ENCODE measurements around the gene TNFRSF19. TPM values are rescaled to one million over a fixed set of nuclear protein-coding genes. Genes with fewer than 3 reads are reported as not detected.

Gene TNFRSF19
- total RNA-seq, 2 donors from 2014 or later: 21.2 to 74.1 TPM

- Histone ChIP-seq H3K9me3 (no peaks in the 10 kb centered on the region), H3K4me1 (replicated peaks) (no peaks in the 10 kb centered on the region), H3K36me3 (no peaks in the 10 kb centered on the region), H3K27me3 (replicated peaks; ENCODE audit: insufficient read depth) (no peaks in the 10 kb centered on the region), H3K27ac (no peak overlapping the region), H3K4me3 (no peak overlapping the region)
- no peak for DNase-seq (ENCODE audit: low spot score)
- intact Hi-C loops (cut with DNase I): loop anchor here (5.0 kb wide), 1 partner anchor 44 kb away; no protein-coding TSS in a partner anchor
- WGBS: 75% methylated on average over 2 of the region's 2 CpGs
- no peak for TF ChIP-seq POLR2AphosphoS5 (IDR thresholded peaks at IDR 0.05)
- no peak for TF ChIP-seq POLR2A (IDR thresholded peaks at IDR 0.05)
- TF ChIP-seq CTCF (IDR thresholded peaks at IDR 0.05): no peak
Measured at GRCh38 chr13:23671377-23671776, 101.2 kb downstream of the TNFRSF19 start.

GRCh38 chr13:23671897-23672296, 101.7 kb downstream of the TNFRSF19 start:
- Histone ChIP-seq H3K4me3 (no peak overlapping the region), H3K9me3 (no peaks in the 10 kb centered on the region), H3K27ac (no peak overlapping the region), H3K4me1 (replicated peaks) (no peaks in the 10 kb centered on the region), H3K36me3 (no peaks in the 10 kb centered on the region), H3K27me3 (replicated peaks; ENCODE audit: insufficient read depth) (no peaks in the 10 kb centered on the region)
- DNase-seq (ENCODE audit: low spot score): no peak
- intact Hi-C loops (cut with DNase I): loop anchor here (5.0 kb wide), 1 partner anchor 45 kb away; no protein-coding TSS in a partner anchor
- TF ChIP-seq POLR2A (IDR thresholded peaks at IDR 0.05) (no peak), CTCF (IDR thresholded peaks at IDR 0.05) (no peak), POLR2AphosphoS5 (IDR thresholded peaks at IDR 0.05) (no peak)
- 59% methylated on average over 3 of the region's 3 CpGs for WGBS

GRCh38 chr13:23672616-23673015, 102.4 kb downstream of the TNFRSF19 start:
- DNase-seq (ENCODE audit: low spot score): no peak
- intact Hi-C loops (cut with DNase I): loop anchor here (5.0 kb wide), 1 partner anchor 45 kb away; no protein-coding TSS in a partner anchor
- H3K27ac ChIP-seq: no peak overlapping the region
- 19% methylated on average over 4 of the region's 4 CpGs for WGBS
- H3K9me3 ChIP-seq: no peaks in the 10 kb centered on the region
- TF ChIP-seq POLR2A (IDR thresholded peaks at IDR 0.05): no peak
- no peak for TF ChIP-seq CTCF (IDR thresholded peaks at IDR 0.05)
- TF ChIP-seq POLR2AphosphoS5 (IDR thresholded peaks at IDR 0.05): no peak
- no peak overlapping the region for H3K4me3 ChIP-seq
- H3K36me3 ChIP-seq: no peaks in the 10 kb centered on the region
- no peaks in the 10 kb centered on the region for H3K27me3 ChIP-seq (replicated peaks; ENCODE audit: insufficient read depth)
- no peaks in the 10 kb centered on the region for H3K4me1 ChIP-seq (replicated peaks)

GRCh38 chr13:23673354-23673753, 103.1 kb downstream of the TNFRSF19 start:
- Histone ChIP-seq H3K27ac (no peak overlapping the region), H3K27me3 (replicated peaks; ENCODE audit: insufficient read depth) (no peaks in the 10 kb centered on the region), H3K9me3 (no peaks in the 10 kb centered on the region), H3K4me1 (replicated peaks) (no peaks in the 10 kb centered on the region), H3K36me3 (no peaks in the 10 kb centered on the region), H3K4me3 (no peak overlapping the region)
- TF ChIP-seq CTCF (IDR thresholded peaks at IDR 0.05) (no peak), POLR2AphosphoS5 (IDR thresholded peaks at IDR 0.05) (no peak), POLR2A (IDR thresholded peaks at IDR 0.05) (no peak)
- DNase-seq (ENCODE audit: low spot score): no peak
- intact Hi-C loops (cut with DNase I): loop anchor here (5.0 kb wide), 1 partner anchor 46 kb away; no protein-coding TSS in a partner anchor
- 22% methylated on average over 4 of the region's 4 CpGs for WGBS

GRCh38 chr13:23673867-23674605, 103.8 kb downstream of the TNFRSF19 start:
- TF ChIP-seq POLR2AphosphoS5 (IDR thresholded peaks at IDR 0.05) (no peak), CTCF (IDR thresholded peaks at IDR 0.05) (no peak), POLR2A (IDR thresholded peaks at IDR 0.05) (no peak)
- Histone ChIP-seq H3K36me3 (no peaks in the 10 kb centered on the region), H3K27me3 (replicated peaks; ENCODE audit: insufficient read depth) (no peaks in the 10 kb centered on the region), H3K9me3 (no peaks in the 10 kb centered on the region), H3K4me3 (no peak overlapping the region), H3K4me1 (replicated peaks) (no peaks in the 10 kb centered on the region), H3K27ac (no peak overlapping the region)
- WGBS: 69% methylated on average over 8 of the region's 8 CpGs
- intact Hi-C loops (cut with DNase I): loop anchor here (5.0 kb wide), 1 partner anchor 47 kb away; no protein-coding TSS in a partner anchor
- no peak for DNase-seq (ENCODE audit: low spot score)

Data from prostate gland (tissue), 2 donors.